Stimulated activated CD8-positive, alpha-beta memory T cell treated with anti-CD3 and anti-CD28 coated beads, Interleukin-15, amount 100 ng/mL, for 48 hours (primary cell): ENCODE measurements around the gene ZFAND6.

Source experiments
- DNase-seq, 2 donors: peaks; one replicate each; pipeline ENCODE4 v3.0.0-alpha.2; 2020; ENCODE audit warnings: low read depth in 2 of 2

Gene ZFAND6

DNA sequence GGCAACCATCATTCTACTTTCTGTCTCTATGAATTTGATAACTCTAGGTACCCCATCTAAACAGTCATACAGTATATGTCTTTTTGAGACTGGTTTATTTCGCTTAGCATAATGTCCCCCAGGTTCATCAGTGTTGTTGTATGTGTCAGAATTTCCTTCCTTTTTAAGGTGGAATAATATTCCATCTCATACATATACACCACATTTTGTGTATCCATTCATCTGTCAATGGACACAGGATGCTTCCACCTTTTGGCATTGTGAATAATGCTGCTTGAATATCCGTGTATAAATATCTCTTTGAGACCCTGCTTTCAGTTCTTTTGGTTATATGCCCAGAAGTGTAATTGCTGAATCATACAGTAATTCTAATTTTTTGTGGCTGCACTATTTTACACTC lies 10.4 kb upstream of the ZFAND6 start:
- DNase-seq, result no peak

DNA sequence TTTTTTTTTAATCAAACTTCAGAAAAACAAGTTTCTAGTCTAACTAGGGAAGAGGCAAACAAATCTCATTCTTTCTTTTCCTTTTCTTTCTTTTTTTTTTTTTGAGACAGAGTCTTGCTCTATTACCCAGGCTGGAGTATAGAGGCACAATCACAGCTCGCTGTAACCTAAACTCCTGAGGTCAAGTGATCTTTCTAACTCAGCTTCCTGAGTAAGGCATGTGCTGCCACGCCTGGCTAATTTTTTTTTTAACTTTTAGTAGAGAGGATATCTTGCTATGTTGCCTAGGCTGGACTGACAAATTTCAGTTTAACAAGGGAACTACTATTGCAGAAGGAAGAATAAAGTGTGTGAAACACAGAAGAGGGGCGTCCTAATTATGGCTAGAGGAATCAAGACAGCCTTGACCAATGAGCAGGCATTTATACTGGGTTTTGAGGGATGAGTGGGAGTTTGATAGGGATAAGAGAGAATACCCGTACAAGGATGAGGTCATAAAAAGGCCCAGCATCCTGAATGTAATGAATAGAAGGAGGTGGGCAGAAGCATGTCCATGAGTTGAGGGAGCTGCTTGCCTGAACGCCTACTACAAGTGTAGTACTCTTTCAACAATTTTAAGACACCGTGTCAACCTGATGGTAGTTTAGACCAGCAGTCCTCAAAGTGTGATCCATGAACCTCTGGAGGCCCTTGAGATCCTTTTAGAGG lies 6.7 kb upstream of the ZFAND6 start:
- DNase-seq, result no peak

DNA sequence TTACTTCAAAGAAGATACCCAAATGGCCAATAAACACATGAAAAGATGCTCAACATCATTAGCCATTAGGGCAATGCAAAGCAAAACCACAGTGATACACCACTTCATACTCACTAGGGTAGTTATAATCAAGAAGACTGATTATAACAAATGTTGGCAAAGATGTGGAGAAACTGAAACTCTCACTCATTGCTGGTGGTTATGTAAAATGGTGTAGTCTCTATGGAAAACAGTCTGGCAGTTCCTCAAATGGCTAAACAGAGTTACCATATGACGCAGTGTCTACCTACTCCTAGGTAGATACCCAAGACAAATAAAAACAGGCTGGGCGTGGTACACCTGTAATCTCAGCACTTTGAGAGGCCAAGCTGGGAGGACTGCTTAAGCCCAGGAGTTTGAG lies 3.5 kb upstream of the ZFAND6 start:
- DNase-seq, result no peak

DNA sequence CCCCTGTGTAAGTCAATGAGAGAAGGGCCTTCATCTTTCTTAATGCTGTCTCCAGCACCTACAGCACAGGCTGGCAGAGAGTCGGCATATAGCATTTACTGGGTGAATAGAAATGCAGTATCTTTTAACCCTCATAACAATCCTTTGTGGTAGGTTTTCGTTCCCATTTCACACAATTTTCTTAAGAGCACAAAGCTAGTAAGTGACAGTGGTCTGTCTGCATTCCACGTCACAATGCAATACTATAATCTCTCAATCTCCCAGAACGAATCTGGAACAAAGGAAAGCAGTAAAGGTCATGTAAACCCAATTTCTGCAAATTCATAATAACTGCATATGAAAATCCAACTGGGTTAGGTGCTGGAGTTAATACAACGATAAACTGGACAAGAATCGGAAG lies 1.4 kb upstream of the ZFAND6 start:
- DNase-seq, result no peak

DNA sequence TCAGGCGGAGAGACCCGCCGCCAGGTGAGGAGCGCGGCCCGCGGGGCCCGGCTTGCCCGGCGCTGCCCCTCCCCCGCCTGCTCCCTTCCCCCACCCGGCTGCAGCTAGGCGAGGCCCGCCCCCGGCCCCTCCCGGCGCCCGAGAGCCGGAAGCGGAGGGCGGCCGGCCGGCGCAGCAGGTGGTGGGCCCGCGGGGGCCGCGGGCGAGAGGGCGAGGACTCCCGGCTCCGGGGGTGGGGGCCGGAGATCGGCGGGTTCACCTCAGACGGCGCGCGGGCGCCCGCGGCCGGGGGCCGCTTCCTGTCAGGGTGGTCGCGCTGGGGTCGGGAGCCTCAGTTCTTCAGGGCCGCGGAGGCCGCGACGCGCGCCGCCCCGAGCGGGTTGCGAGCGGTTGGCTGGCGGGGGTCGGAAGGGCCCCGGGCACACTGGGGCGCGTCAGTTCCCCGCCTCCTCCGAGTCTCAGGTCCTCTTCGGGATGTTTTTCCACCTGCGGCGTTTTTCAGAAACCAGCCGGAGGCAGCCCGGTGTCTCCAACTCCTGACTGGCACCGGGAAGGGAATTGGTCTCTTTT lies 395 bp downstream of the ZFAND6 start:
- DNase-seq, result peak in 1 of 2 donors; percentile 68

DNA sequence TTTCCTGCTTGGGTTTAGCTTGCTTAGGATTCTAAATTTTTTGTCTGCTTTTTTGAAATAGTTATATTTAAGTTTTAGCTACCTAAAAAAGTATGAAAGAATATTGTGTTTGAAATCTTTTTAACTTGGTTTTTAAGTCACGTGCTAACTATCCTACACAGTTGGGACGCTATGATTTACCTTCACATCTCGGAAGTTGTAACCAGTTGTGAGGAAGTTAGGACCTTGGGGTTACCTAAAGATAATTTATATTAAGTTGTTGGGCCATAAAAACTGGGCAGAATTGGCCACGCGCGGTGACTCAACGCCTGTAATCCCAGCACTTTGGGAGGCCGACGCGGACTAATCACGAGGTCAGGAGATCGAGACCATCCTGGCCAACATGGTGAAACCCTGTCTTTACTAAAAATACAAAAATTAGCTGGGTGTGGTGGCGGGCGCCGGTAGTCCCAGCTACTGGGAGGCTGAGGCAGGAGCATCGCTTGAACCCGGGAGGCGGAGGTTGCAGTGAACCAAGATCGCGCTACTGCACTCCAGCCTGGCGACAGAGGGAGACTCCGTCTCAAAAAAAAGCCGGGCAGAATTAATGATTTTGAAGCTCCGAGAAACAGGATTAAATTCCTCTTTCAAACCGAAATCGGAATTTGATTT lies 1.0 kb downstream of the ZFAND6 start:
- peak in 1 of 2 donors; percentile 1 for DNase-seq

DNA sequence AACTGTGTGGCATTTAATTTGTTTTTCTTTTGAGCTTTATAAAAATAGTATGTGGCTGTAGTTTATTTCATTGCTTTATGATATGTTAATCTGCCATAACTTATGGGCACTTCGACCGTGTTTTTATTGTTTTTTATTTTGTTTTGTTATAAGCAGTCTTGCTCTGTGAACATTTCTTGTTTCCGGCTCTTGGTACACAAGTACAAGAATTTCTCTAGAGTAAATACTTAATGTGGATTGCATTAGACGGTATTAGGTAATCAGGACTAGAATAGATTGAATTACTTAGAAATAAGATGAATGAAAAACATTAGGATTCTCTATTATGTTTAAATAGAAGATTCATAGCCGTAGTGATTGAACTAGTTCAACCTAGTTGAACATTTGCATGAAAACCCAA lies 2.1 kb downstream of the ZFAND6 start:
- DNase-seq, result no peak

DNA sequence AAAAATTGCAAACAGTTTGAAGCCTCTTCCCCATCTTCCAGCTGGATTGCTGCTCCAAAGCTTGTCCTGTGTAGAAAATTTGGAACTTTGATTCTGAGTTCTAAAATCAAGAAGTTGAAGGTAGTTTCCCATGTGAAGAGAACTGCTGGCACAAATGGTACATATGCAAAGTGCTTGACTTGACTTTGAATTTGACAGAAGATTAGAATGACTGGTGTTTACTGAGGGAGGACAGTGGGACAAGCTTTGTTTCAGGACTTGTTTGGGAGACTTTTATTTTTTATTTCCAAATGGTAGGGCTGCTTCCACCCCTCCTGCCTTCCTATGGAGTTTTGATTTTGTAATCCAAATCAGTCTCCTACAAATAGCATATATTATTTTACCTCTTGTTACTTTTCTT lies 7.4 kb downstream of the ZFAND6 start:
- DNase-seq, result no peak

DNA sequence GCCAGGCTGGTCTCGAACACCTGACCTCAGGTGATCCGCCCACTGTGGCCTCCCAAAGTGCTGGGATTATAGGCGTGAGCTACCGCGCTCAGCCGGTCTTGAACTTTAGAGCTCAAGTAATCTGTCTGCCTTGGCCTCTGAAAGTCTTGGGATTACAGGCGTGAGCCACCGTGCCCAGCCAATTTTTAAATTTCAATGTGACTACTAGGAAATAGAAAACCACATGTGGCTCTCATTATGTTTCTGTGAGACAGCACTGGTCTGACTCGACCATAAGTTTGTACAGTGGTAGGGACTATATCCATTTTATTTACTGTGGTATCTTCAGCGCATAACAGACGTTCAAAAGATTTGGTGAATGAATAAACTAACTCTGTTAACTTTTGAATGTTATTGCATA lies 9.1 kb downstream of the ZFAND6 start:
- DNase-seq, result no peak

DNA sequence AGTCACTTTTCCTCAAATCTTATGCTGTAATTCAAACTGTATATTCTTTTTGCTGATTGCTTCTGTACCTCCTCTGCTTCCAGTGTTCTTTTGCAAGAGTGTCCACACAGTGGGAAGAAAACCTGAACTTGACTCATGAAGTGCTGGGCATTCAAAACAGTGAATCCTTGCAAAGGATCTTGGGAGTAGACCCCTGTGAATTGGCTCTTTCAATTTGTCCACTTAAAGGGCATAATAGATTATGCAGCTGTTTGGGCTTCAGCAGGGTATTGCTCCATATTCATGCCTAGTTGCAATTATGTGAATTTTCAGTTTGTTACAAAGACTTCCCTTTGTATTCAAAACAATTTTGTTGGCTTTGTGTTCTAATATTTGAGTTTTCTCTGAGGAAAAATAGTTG lies 11.4 kb downstream of the ZFAND6 start:
- DNase-seq, result no peak

DNA sequence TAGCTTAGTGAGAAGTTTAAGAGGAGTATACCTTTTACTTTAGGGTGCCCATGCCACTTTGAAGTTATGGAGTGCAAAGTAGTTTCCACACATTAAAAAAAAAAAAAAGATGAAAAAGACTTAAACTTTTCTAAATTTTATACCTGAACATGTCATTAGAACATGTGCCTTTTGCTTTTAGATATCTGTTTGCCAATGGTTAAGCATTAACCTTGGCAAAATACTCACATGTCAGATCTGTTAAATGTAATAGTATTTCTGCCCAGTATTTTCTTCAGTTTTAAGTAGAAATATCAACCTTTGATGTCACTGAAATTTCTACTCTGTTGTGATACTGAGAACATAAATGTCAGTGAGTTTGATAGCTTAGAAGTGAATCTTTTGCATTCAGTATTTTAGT lies 12.2 kb downstream of the ZFAND6 start:
- DNase-seq, result no peak

DNA sequence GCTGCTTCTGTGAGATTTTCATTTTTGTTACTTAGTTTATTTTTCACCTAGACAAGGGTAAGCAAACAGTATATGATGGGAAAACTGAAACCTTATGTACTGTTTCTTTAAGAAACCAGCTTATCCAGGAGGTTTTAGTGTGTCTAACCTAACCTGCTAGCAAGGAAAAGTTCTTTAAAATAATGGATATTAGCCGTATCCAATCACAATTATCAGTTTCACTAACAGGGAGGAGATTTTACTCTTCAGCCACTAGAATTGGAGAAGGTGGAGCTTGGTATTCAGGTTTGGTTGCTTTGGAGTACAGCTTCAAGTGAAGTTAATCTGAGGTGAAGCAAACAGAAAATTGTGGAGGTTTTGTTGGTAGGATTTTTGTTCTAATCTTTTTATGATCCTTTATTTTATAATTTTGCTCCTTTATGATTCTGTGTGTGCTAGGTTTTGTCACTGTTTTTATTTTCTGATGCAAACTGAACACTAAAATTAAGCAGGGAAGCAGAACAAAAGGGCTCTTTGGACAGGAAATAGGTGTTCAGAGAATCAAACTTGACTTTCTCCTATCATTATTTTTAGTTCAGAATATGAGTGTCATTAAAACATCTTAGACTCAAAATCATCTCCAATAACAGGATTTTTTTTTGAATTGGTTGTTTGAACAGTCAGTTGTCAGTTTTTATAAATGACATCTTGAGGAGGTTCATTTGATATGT lies 13.0 kb downstream of the ZFAND6 start:
- DNase-seq, result no peak

DNA sequence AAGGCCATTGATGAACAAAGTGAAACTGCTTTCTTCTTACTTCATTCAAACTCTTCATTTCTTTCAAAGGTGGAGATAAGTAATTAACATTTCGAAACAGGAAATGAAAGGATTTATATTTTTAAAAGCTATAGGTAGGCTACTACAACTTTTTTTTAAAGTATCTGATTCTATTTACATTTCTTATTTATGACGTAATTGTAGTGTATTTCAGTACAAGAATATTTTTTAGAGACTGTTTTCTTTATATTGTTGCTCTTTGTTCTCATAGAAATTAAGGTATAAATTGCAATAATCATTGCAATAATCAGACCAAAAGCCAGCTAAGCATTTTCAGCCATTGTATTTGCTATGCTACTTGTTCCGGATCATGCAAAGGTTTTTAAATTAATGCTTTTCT lies 13.7 kb downstream of the ZFAND6 start:
- no peak for DNase-seq

DNA sequence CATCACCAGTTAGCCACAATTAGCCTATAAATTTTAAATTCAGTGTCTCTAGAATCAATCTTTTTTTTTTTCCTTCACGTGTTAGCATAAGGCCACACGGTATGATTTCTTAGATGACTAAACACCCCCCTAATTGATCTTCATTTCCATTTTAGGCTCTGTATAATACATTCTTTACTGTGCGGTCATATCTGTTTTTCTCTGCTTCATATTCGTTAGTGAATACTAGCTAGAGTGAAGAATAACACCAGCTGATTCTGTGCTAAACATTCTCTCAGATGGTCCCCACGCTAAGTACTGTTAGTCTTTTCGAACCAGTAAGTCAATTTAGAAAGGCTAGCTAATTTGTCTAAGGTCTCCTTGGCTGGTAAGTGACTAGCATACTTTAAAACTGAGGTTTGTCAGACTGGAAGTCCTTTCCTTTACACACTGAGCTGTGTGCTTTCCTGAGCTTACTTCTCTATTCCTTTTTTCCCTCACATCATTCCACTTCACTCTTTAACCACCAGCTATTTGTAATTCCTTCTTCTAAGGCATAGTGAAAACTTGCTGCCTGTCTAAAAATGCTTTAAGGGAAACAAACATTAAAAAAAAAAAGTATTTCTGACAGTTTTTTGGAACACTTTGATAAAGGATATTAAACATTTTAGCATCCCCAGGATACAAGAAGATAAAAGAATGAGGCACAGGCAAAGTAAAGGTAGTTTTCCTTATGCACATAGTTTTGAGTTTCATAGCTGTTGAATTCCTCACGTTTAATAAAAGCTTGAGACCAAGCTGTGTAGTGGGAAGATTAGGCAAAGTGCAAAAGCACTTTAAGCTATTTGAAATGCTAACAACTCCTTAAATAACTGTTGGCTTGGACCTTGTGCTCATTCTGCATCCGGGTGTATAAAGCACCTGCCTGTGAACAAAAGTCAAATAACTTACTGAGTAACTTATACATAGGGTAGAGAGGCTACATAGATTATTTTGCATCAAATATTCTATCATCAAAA lies 17.1 kb downstream of the ZFAND6 start:
- no peak for DNase-seq

DNA sequence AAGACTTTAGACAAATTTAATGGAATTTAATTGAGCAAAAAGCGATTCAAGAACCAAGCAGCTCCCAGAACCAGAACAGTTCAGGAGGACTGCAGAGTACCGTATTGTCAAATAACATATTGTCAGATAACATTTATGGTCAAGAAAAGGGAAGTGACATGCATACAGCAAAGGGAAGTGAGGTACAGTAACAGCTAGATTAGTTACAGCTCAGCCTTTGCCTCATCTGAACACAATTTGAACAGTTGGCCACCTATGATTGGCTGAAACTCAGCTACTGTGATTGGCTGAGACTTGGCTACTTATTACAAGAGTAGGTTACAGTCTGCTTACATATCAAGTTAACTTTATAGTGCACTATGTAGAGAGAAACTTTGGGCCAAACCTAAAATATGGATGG lies 21.9 kb downstream of the ZFAND6 start:
- no peak for DNase-seq

DNA sequence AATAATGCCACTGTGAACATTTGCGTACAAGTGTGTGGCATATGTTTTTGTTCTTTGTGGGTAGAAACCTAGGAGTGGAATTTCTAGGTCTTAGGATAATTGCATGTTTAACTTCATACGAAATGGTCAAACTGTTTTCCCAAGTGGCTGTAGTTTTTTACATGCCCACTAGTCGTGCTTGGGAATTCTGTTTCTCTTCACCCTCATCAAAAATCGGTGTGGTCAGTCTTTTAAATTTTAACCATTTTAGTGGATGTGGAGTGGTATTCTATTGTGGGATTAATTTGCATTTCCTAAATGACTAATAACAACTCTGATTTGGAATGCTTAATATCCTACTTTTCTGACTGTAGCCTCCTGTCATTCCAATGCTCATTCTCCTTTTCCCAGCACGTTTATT lies 27.6 kb downstream of the ZFAND6 start:
- DNase-seq, result no peak

DNA sequence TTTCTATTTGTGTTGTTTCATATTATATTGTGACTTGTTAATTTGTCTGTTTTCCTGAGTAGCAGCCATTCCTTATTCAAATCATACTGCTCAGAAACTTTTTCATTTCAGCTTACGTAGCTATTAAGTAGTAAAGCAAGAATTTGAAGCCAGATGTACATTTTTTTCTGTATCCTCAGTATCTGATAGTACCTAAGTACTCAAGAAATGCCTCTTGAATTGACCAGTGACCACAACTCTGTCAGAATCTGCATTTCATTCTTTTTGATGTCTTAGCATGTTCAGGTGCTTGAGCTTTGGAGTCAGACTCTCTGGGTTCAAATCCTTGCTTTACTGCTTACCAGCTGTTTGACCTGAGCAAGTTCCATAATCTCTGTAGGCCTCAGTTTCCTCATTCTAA lies 30.6 kb downstream of the ZFAND6 start:
- DNase-seq, result no peak

DNA sequence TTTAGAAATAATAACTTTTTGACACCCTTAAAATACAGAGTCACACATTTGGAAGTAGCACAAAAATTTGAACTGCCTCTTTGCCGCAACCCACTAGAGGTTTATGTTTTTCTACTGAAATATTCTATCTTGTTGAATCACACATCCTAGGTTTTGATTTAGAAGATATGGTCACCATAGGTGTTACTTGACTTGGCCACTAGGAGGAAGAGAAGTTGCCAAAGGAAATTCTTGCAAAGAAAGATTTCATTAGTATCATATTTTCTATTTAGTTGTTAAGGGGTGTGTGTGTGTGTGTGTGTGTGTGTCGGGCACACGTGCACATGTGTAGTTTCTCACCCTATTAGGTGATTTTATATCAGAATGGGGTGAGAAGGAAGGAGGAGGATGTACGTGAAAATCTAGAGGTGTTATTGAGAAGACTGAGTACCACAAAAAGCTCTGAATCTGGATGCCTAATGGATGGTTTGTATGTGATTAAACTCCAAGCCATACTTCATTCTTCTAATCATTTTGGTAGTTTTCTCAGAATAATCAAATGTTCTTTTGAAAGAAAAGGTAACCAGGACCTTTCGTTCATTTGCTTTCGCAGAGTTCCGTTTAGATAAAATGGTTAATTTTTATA lies 31.5 kb downstream of the ZFAND6 start:
- DNase-seq, result no peak

DNA sequence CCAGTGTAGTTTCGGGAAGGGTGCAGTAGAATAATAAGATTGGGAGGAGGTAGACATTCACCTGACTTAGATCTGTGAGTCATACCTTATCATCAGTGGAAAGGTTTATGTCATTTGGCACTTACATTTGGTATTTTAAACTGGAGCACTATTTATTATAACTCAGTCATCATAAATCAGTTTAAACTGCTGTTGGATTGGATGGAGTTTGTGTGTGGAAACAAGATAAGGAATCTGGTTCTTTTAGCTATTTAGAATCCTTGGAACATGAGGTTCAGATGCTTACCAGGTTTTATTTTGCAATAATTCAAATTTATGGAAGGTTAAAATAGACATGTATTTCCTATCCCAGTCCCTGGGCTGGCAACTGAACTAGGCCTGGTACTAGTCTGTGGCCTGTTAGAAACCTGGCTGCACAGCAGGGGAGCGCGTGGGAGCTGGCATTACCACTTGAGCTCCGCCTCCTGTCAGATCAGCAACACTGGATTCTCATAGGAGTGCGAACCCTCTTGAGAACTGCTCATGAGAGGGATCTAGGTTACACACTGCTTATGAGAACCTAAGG lies 34.5 kb downstream of the ZFAND6 start:
- DNase-seq, result peak in 1 of 2 donors; percentile 5

DNA sequence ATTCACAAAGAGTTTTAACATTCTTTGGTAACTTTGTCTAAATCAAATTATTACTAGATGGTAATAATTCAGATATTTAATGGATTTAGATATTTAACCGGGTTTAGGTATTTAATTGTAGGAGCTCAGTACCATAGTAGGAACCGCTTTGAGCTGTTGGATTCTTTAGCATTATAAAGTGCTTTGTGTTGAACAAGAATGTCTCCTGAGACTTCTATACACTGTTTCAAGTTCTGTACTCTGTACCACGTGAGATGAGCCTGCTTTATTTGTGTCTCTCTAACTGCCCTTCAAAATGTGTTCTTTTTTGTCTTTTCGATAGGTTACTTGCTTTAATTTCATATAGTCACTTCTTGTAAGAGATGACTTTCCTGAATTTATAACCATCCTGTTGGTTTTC lies 36.0 kb downstream of the ZFAND6 start:
- DNase-seq, result no peak

DNA sequence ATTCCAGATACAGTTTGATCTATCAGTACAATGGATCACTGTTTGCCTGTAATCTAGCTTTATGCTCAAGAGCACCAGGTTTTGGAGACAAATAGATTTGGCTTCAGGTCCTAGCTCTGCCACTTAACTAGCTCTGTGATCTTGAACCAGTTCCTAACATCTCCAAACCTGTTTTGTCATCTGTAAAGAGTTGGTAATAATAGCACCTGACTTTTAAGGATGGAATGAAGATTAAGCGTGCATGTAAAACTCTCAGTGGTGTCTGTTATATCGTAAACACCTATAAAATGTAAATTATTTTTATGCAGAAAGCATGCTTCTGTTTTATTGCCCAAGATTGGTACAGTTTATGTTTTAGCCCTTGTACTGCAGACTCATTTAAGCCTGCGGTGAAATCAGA lies 36.5 kb downstream of the ZFAND6 start:
- DNase-seq, result no peak
